ENCODE results near the gene LMNA.

GRCh38 chr1:156140879-156141707 lies 26.6 kb downstream of the LMNA start:
- TF ChIP-seq CTCF (IDR thresholded peaks at IDR 0.05 in 8 of 11, conservative IDR thresholded peaks at IDR 0.05 in 3 of 11) (peak in 9 of 11 experiments; percentile 9 to 62 (median 58)), POLR2AphosphoS5 (IDR thresholded peaks at IDR 0.05) (peak; percentile 46 to 76 (median 54))

Measured in spleen (tissue), 7 donors.